ENCODE data around the gene LRFN5. TPM values are rescaled to one million over a fixed set of nuclear protein-coding genes. Genes with fewer than 3 reads are reported as not detected.

The LRFN5 gene
- polyA plus RNA-seq, 1 donor from 2014 or later: not detected

DNA sequence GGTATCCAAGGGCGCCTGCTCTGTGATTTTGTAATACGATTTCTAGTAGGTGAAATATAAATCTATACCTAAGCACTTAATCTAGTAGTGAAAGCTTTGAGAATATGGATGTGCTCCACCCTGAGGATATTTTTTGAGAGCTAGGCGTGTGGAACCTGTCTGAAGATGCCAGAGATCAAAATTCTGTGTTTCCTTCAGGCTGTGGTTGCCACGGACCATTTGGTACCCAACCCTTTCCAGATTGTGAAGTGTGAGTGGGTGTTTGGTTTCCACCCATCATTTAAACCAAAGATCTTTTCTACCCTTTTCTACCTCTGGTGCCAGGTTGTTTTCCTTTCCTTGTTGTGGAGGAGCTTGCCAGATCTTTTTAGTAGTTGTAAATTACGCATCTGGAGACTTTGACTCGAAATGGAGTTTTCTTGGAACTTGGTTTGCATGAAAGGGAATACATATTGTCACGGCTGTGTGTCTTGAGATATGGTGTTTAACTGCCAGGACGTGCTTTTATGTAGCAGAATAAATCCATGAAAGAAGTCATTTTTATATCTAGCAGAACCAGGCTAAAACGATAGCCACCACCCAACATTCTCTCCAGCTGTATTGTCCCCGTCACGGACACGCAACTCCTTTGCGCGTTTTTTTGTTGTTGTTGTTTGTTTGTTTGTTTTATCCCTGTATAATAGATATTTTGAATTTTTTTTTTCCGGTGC, 2.2 kb downstream of the LRFN5 start:
- H3K27me3 Mint-ChIP-seq: peaks cover 60% of the 10 kb centered on the region
- peaks cover 17 to 31% (median 18%) of the 10 kb centered on the region in 3 donors for H3K4me1 Mint-ChIP-seq
- H3K36me3 Mint-ChIP-seq: peaks cover 1% of the 10 kb centered on the region
- no peak overlapping the region for H3K27ac Mint-ChIP-seq
- H3K4me3 Mint-ChIP-seq: peak overlapping the region; percentile 17 to 92 (median 76)
- H3K9me3 Mint-ChIP-seq: no peaks in the 10 kb centered on the region

DNA sequence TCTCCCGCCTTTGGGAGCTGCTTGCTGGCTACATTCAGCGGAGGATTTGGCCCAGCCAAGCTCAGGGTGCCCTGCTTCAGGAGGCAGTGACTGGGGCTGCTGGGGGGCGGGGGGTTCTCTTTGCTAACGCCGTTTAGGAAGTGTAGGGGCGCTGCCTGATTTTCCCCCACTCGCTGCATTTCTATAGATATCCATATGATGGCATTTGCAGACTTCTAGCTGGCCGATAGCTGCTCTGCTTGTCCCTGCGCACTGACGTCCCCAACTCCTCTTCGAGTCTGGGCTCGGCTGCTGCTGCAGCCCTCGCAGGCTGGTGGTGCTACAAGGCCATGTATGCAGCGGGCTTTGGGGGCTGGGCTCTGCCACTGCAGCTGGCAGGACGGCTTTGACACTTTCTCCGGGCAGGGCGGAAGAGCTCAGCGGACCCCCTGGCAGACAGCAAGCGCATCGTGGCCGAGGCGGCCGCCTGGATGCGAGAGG, 3.1 kb downstream of the LRFN5 start:
- H3K27me3 Mint-ChIP-seq: peaks cover 55% of the 10 kb centered on the region
- H3K9me3 Mint-ChIP-seq: no peaks in the 10 kb centered on the region
- no peaks in the 10 kb centered on the region for H3K36me3 Mint-ChIP-seq
- peaks cover 13 to 29% (median 18%) of the 10 kb centered on the region in 3 donors for H3K4me1 Mint-ChIP-seq
- peak overlapping the region in 2 of 4 donors; percentile 42 to 82 for H3K4me3 Mint-ChIP-seq
- peak overlapping the region in 1 of 3 donors; percentile 10 for H3K27ac Mint-ChIP-seq

DNA sequence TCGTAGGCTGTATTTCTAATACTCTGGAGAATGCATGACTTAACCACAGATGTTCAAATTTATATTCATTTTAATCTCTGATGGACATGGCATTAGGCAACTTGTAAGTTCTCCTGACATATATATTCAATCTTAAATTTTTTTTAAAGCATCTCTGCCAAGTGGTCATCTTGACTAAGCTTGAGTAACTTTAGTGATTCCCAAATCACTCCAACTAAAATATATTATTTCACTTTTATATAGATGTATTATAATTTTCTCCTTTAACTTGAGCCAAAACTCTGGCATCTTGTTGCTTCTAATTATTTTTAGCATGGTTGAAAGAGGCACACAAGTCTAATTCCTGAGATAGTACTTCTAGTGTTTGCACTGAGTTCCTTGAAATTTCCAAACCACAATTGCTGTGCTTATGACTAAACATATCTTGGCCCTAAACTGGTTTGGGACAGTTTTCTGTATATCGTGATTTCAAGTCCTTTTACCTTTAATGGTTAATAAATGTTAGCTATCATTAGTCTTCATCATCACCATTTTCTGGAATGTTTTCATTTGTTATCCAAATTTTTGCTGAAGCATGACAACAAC, 8.4 kb downstream of the LRFN5 start:
- Mint-ChIP-seq H3K4me1 (peaks cover 0 to 3% (median 0%) of the 10 kb centered on the region in 3 donors), H3K27ac (no peak overlapping the region), H3K27me3 (peaks cover 7% of the 10 kb centered on the region), H3K9me3 (no peaks in the 10 kb centered on the region), H3K4me3 (no peak overlapping the region), H3K36me3 (no peaks in the 10 kb centered on the region)

DNA sequence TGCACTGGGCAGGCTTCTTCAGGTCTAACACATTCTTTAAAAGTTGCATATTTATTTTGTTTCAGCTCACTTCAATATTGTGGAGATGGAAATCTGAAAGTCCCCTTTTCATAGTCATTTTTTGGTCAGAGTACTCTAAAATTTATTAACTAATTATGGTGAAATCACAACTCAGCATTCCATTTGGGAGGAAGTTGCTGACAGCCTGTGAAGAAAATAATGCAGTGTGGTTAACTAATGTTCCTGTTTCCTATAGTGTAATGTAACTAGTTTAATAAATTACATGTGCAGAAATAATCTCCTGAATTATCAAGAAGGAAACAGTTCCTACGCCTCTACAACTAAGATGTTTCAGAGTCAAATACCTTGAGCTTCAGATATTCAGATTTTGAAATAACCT, 17.1 kb downstream of the LRFN5 start:
- Mint-ChIP-seq H3K4me3 (no peak overlapping the region), H3K36me3 (no peaks in the 10 kb centered on the region), H3K9me3 (no peaks in the 10 kb centered on the region), H3K4me1 (no peaks in the 10 kb centered on the region), H3K27me3 (no peaks in the 10 kb centered on the region), H3K27ac (no peak overlapping the region)

DNA sequence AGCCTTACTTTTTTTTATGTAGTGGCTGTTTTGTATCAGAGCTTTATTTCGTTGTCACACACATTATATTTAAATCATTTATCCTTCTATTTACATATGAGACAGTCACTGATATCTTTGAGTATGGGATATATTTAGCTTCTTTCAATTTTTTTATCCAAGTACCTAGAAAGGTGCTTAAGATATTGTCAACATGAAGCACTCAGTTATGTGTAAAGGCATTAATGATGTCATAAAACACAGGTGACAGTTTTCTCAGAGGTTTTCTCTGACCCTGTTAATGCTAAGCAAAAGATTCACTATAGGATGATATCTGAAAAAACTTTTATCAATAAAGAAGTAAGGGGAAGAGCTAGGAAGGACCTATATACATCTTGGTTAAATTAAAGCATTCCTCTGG, 23.2 kb downstream of the LRFN5 start:
- H3K4me1 Mint-ChIP-seq: no peaks in the 10 kb centered on the region
- no peak overlapping the region for H3K4me3 Mint-ChIP-seq
- H3K27me3 Mint-ChIP-seq: no peaks in the 10 kb centered on the region
- H3K36me3 Mint-ChIP-seq: no peaks in the 10 kb centered on the region
- H3K27ac Mint-ChIP-seq: no peak overlapping the region
- H3K9me3 Mint-ChIP-seq: no peaks in the 10 kb centered on the region

DNA sequence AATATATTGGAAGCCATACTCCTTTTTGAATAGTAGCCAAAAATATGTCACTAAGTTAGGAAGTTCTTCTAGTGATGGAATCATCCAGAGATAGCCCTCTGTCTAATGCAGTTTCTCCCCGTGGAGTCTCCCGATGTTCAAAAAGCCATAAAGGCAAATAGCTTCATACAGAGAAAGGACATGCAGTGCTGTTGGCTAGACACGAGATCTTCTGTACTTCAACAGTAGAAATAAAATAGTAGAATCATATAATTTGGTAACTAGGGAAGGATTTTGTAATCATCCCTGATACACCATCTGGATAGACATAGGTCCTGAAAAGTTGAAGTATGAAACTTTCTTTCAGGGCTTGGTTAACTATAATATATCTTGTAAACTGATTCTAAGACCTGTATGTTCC, 27.6 kb downstream of the LRFN5 start:
- no peaks in the 10 kb centered on the region for H3K4me1 Mint-ChIP-seq
- no peak overlapping the region for H3K4me3 Mint-ChIP-seq
- no peak overlapping the region for H3K27ac Mint-ChIP-seq
- H3K36me3 Mint-ChIP-seq: no peaks in the 10 kb centered on the region
- H3K27me3 Mint-ChIP-seq: no peaks in the 10 kb centered on the region
- H3K9me3 Mint-ChIP-seq: no peaks in the 10 kb centered on the region

DNA sequence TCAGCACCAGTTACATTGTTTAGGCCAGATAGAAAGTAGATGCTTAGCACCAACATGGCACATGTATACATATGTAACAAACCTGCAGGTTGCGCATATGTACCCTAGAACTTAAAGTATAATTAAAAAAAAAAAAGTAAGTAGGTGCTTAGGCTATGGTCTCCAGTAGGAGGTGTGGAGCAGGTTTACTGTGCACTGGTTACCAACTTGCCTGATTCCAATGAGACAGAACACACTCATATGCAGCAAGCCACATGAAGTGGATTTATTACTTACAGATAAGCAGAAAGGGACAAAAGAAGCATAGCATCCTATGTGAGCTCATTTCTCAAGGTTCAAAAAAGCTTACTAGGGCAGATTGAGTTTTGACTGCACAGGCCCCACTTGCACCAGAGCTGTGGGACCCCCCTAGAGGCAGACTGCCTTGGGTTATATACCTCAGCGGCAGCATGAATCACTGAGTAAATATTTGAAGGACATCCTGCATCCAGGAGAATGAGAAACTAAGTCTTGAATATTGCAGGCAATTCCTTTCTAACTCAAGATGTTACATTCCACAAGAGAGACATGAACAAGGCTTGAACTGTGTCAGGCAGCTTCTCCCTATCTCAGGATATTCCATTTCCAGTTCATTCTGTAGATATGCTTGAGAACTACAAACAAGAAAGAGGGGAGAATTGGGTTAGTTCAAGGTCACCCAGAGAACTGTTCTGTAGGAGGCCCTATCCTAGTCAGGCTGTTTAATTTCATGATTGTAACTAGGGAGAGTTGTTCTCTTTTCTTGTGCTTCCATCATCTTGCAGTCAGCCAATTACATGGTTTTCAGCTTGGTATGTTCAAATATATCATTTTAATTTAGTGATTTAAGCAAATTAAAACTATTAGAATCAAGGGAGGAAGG, 30.1 kb downstream of the LRFN5 start:
- Mint-ChIP-seq H3K27ac (no peak overlapping the region), H3K27me3 (no peaks in the 10 kb centered on the region), H3K36me3 (peaks cover 2% of the 10 kb centered on the region), H3K9me3 (no peaks in the 10 kb centered on the region), H3K4me1 (no peaks in the 10 kb centered on the region), H3K4me3 (no peak overlapping the region)

DNA sequence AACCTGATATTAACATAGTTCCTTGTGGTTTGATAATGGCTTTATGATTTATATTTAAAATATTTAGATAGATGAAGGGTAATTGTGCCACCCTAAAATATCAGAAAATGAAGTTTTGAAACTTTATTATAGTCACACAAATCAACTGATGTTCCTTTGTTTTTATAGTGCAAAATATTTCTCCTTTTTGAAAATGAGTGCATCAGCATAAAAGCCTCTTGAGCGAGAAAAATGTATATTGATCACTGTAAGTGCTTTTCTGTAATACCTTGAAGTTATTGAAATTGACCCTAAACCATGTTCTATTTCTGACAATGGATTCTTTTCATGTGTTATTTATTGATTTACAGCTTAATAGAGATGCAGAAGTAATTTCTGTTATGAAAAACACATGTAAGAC, 35.0 kb downstream of the LRFN5 start:
- peaks cover 2% of the 10 kb centered on the region for H3K36me3 Mint-ChIP-seq
- peaks cover 0 to 1% (median 0%) of the 10 kb centered on the region in 3 donors for H3K9me3 Mint-ChIP-seq
- peaks cover 2% of the 10 kb centered on the region for H3K27me3 Mint-ChIP-seq
- H3K4me3 Mint-ChIP-seq: no peak overlapping the region
- H3K4me1 Mint-ChIP-seq: no peaks in the 10 kb centered on the region
- H3K27ac Mint-ChIP-seq: no peak overlapping the region

DNA sequence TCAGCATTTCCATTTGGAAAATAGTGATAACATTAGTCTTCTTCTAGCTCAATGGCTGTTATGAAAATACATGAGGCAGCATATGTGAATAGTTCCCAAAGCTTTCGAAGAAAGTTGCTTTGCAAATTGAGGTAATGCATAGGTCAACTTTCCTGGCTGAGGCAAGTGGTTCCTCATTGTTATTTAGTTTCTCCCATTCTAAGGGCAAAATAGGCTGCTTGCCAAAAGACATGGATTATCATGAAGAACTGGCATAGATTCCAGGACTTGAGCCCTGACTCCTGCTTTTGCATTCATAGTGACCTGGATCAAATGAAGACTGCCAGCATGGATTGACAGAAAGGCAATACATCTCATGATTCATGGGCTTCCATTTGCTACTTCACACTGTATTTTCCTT, 35.7 kb downstream of the LRFN5 start:
- Mint-ChIP-seq H3K9me3 (peaks cover 0 to 2% (median 1%) of the 10 kb centered on the region in 3 donors), H3K27ac (no peak overlapping the region), H3K4me3 (no peak overlapping the region), H3K27me3 (peaks cover 2% of the 10 kb centered on the region), H3K36me3 (peaks cover 2% of the 10 kb centered on the region), H3K4me1 (no peaks in the 10 kb centered on the region)

DNA sequence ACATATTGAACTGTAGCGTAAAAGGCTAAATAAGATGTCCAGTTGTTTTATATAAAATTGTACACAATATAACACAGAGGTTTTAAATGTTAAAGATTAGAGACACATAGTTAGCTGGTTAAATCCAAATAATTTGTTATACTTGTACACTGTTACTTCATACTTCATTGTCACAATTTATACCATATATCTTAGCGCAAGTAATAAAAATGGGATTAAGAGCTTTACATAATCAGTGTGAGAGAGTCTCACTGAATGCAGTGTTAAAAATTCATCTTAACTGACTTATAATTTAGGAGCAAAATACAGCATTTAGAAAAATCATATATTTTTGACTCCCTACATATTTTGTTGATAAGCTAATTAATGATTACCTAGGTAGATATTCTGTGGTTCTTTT, 36.1 kb downstream of the LRFN5 start:
- no peak overlapping the region for H3K4me3 Mint-ChIP-seq
- no peaks in the 10 kb centered on the region for H3K4me1 Mint-ChIP-seq
- H3K27ac Mint-ChIP-seq: no peak overlapping the region
- H3K36me3 Mint-ChIP-seq: peaks cover 2% of the 10 kb centered on the region
- H3K9me3 Mint-ChIP-seq: peaks cover 0 to 2% (median 1%) of the 10 kb centered on the region in 3 donors
- H3K27me3 Mint-ChIP-seq: peaks cover 2% of the 10 kb centered on the region

DNA sequence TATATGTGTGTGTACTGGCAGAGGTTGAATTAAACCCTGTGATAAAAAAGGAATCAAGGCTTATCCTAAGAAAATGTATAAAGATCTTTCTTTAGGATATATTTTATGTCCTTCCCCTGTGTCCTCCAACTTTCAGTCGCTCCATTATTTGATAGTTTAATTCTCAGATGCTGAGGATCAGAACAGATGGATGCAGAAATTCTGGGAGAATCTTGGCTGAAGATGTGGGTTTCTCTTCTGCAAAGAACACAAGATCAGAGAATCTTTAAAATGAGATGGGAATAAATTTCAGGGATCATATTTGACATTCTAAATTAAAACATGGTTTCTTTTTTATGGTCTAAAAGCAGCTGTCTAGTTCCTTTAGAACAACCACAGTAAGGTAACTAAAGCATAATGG, 37.9 kb downstream of the LRFN5 start:
- peaks cover 2% of the 10 kb centered on the region for H3K27me3 Mint-ChIP-seq
- H3K4me1 Mint-ChIP-seq: no peaks in the 10 kb centered on the region
- H3K27ac Mint-ChIP-seq: no peak overlapping the region
- no peak overlapping the region for H3K4me3 Mint-ChIP-seq
- peaks cover 2% of the 10 kb centered on the region for H3K36me3 Mint-ChIP-seq
- peaks cover 0 to 2% (median 1%) of the 10 kb centered on the region in 3 donors for H3K9me3 Mint-ChIP-seq

DNA sequence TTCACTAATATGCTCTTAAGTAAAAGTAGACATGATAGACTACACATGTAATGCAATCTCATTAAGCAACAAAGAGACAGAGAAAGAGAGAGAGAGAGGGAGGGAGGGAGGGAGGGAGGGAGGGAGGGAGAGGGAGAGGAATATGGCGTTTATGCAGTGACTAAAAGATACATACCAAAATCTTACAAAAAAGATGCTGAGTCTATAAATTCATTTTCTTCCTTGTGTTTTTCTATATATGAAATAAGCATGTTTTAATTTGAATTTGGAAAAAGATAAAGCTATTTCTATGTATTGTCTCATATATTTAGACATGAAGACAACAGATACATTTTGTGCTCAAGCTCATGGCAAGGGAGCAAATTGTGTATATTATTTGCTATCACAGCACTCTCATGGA, 44.1 kb downstream of the LRFN5 start:
- no peak overlapping the region for H3K4me3 Mint-ChIP-seq
- no peak overlapping the region for H3K27ac Mint-ChIP-seq
- H3K9me3 Mint-ChIP-seq: peaks cover 0 to 2% (median 0%) of the 10 kb centered on the region in 3 donors
- peaks cover 0 to 3% (median 0%) of the 10 kb centered on the region in 3 donors for H3K4me1 Mint-ChIP-seq
- H3K36me3 Mint-ChIP-seq: no peaks in the 10 kb centered on the region
- H3K27me3 Mint-ChIP-seq: peaks cover 2% of the 10 kb centered on the region

DNA sequence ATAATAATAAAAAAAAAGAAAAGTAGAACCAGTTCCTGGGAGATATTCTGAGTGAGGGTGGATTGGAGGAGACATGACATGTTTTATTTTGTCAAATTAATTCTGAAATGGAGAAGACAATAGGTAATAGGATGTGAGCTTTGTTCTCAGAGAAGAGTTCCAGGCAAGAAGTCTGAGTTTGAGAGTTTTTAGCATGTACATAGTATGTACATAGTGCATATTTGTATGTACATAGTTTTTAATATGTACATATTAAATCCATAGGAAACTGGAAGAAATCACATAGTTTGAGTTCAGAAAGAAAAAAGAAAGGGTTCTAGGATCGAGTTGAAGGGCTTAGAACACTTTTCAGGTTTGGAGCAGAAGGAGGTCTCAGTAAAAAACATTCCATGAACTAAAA, 47.5 kb downstream of the LRFN5 start:
- Mint-ChIP-seq H3K9me3 (peaks cover 0 to 3% (median 0%) of the 10 kb centered on the region in 3 donors), H3K27ac (no peak overlapping the region), H3K36me3 (no peaks in the 10 kb centered on the region), H3K4me1 (peaks cover 0 to 3% (median 0%) of the 10 kb centered on the region in 3 donors), H3K27me3 (peaks cover 1% of the 10 kb centered on the region), H3K4me3 (no peak overlapping the region)

DNA sequence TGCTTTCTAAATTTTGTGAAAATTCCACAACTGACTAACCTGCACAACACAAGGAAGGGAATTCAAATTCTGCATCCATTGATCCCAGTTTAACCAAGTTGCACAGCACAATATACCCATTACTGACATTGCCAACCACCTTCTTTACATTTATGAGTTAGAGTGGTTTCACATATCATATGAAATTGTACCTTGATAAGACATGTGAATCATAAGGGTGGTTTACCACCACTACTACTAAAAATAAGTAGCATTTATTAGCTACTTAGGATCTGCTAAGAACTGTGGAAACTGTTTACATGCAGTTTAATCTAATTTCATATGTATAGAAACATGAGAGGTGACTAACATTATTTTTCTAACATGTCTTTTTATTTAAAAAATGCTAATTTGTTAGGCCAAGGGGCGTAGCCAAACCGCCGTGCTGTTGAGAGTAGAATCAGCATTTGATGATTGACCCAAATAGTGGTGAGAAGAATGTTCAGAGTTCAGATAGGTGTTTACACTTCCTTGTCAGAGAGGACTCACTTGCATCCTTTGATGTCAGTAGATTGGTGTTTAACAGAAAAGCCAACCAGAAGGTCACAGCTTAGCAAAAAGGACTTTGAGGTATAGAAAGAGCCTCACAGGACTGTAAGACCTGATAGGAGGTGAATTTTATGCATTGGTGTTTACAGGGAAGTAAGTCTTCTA, 56.2 kb downstream of the LRFN5 start:
- Mint-ChIP-seq H3K4me3 (no peak overlapping the region), H3K27me3 (peaks cover 2% of the 10 kb centered on the region), H3K4me1 (no peaks in the 10 kb centered on the region), H3K36me3 (no peaks in the 10 kb centered on the region), H3K9me3 (peaks cover 0 to 2% (median 0%) of the 10 kb centered on the region in 3 donors), H3K27ac (no peak overlapping the region)

DNA sequence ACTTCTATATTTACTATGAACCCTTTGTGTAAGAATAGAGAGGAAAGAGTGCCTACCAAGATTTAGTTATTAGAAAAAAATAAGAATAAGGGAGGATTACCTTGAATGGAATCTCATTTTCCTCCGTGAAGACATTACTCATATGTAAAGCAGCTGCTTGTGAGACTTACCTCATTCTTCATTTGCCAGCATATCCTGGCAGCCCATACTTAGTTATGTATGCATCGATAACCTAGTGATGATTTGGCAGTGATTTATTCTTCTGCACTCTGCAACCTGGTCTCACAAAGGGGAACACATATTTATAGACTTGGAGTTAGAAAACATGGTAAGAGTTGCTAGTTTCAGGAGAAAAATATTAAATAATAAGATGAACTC, 56.8 kb downstream of the LRFN5 start:
- no peak overlapping the region for H3K27ac Mint-ChIP-seq
- no peaks in the 10 kb centered on the region for H3K36me3 Mint-ChIP-seq
- no peaks in the 10 kb centered on the region for H3K4me1 Mint-ChIP-seq
- H3K27me3 Mint-ChIP-seq: peaks cover 2% of the 10 kb centered on the region
- H3K9me3 Mint-ChIP-seq: peaks cover 0 to 2% (median 0%) of the 10 kb centered on the region in 3 donors
- no peak overlapping the region for H3K4me3 Mint-ChIP-seq
